ENCODE data around the gene MCF2L2. TPM values are rescaled to one million over a fixed set of nuclear protein-coding genes. Genes with fewer than 3 reads are reported as not detected.

The MCF2L2 gene
- total RNA-seq, 1 donor from 2014 or later: 0.84 TPM

DNA sequence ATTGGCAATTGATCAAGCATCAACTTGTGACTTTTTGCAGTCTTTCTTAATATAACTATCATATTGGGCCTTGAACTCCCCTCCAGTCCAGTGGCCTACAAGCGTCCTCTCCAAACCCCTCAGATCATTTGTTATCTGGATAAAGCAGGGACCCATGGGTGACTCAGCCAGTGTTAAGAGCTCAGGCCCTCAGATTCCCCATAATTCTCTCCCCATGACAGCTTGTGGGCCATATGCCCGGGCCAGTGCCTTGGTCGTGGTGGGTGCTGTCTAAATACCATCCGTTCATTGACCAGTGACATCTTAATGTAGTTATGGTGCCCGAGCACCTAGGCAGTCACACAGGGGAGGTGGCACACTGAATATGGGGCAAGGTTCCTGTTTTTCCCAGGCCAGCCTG lies 18.1 kb downstream of the MCF2L2 start:
- no peaks in the 10 kb centered on the region for H3K36me3 ChIP-seq (ENCODE audit: control insufficient read depth, insufficient read depth, low read length)
- H3K27me3 ChIP-seq (ENCODE audit: control insufficient read depth, insufficient read depth, low read length): no peaks in the 10 kb centered on the region
- no peak for DNase-seq (ENCODE audit: low read depth)
- H3K4me3 ChIP-seq (ENCODE audit: low read depth, low read length): no peak overlapping the region
- TF ChIP-seq CTCF (IDR thresholded peaks at IDR 0.05; ENCODE audit: insufficient read depth, low read length, poor library complexity, severe bottlenecking): no peak

- H3K4me3 ChIP-seq (ENCODE audit: low read depth, low read length): no peak overlapping the region
- H3K36me3 ChIP-seq (ENCODE audit: control insufficient read depth, insufficient read depth, low read length): no peaks in the 10 kb centered on the region
- H3K27me3 ChIP-seq (ENCODE audit: control insufficient read depth, insufficient read depth, low read length): no peaks in the 10 kb centered on the region
- TF ChIP-seq CTCF (IDR thresholded peaks at IDR 0.05; ENCODE audit: insufficient read depth, low read length, poor library complexity, severe bottlenecking): no peak
- no peak for DNase-seq (ENCODE audit: low read depth)
Measured at GRCh38 chr3:183409219-183409618, 19.2 kb downstream of the MCF2L2 start.

GRCh38 chr3:183401678-183402077 lies 26.7 kb downstream of the MCF2L2 start:
- no peaks in the 10 kb centered on the region for H3K27me3 ChIP-seq (ENCODE audit: control insufficient read depth, insufficient read depth, low read length)
- DNase-seq (ENCODE audit: low read depth): no peak
- H3K4me3 ChIP-seq (ENCODE audit: low read depth, low read length): no peak overlapping the region
- no peaks in the 10 kb centered on the region for H3K36me3 ChIP-seq (ENCODE audit: control insufficient read depth, insufficient read depth, low read length)
- no peak for TF ChIP-seq CTCF (IDR thresholded peaks at IDR 0.05; ENCODE audit: insufficient read depth, low read length, poor library complexity, severe bottlenecking)

DNA sequence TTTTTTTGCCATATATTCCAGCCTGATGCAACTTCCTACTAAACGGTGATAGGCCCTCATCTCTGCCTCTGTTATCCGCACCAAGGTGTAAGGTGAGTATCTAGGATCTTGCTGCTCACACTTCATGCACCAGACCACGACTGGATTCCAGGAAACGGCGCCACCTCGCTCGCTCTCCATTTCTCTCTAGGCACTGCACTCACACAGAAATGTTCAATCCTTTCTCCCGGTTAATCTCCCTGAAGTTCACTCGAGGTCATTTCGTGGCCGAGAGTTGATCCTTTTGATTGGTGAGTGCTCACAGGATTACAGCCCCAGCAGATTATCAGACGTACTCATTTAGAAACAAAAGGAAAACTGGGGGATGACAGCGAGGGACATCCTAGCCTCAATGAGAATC lies 28.1 kb downstream of the MCF2L2 start:
- TF ChIP-seq CTCF (IDR thresholded peaks at IDR 0.05; ENCODE audit: insufficient read depth, low read length, poor library complexity, severe bottlenecking): no peak
- H3K27me3 ChIP-seq (ENCODE audit: control insufficient read depth, insufficient read depth, low read length): no peaks in the 10 kb centered on the region
- DNase-seq (ENCODE audit: low read depth): no peak
- H3K36me3 ChIP-seq (ENCODE audit: control insufficient read depth, insufficient read depth, low read length): no peaks in the 10 kb centered on the region
- H3K4me3 ChIP-seq (ENCODE audit: low read depth, low read length): no peak overlapping the region

GRCh38 chr3:183396662-183397391 lies 31.6 kb downstream of the MCF2L2 start:
- no peak overlapping the region for H3K4me3 ChIP-seq (ENCODE audit: low read depth, low read length)
- TF ChIP-seq CTCF (IDR thresholded peaks at IDR 0.05; ENCODE audit: insufficient read depth, low read length, poor library complexity, severe bottlenecking): no peak
- no peak for DNase-seq (ENCODE audit: low read depth)
- H3K27me3 ChIP-seq (ENCODE audit: control insufficient read depth, insufficient read depth, low read length): no peaks in the 10 kb centered on the region
- H3K36me3 ChIP-seq (ENCODE audit: control insufficient read depth, insufficient read depth, low read length): no peaks in the 10 kb centered on the region

- Histone ChIP-seq H3K4me3 (ENCODE audit: low read depth, low read length) (no peak overlapping the region), H3K36me3 (ENCODE audit: control insufficient read depth, insufficient read depth, low read length) (no peaks in the 10 kb centered on the region), H3K27me3 (ENCODE audit: control insufficient read depth, insufficient read depth, low read length) (no peaks in the 10 kb centered on the region)
- DNase-seq (ENCODE audit: low read depth): no peak
- TF ChIP-seq CTCF (IDR thresholded peaks at IDR 0.05; ENCODE audit: insufficient read depth, low read length, poor library complexity, severe bottlenecking): no peak
Measured at GRCh38 chr3:183394150-183394549, 34.3 kb downstream of the MCF2L2 start.

Data from kidney epithelial cell (primary cell).